HFF-Myc (cell line): ENCODE measurements around the gene CCDC192.
A peak's percentile ranks its signal among the peaks of the same experiment; 100 is the strongest.

Experiments used
- DNase-seq: peaks from one replicate; pipeline ENCODE4 v3.0.0-alpha.2; 2011; ENCODE audit warnings: low read depth; ENCODE audit errors: extremely low read depth
- H3K4me3 ChIP-seq: replicated peaks from 2 replicates; pipeline ENCODE4 v1.5.1; 2011; ENCODE audit warnings: low read depth, mild to moderate bottlenecking, control low read depth, low read length
- TF ChIP-seq, protein P1 (sequence below): IDR thresholded peaks from 2 replicates; pipeline ENCODE4 v1.5.1; 2012; ENCODE audit warnings: mild to moderate bottlenecking, low read depth, low read length, control low read depth; ENCODE audit errors: missing control alignments

CCDC192 gene

DNA sequence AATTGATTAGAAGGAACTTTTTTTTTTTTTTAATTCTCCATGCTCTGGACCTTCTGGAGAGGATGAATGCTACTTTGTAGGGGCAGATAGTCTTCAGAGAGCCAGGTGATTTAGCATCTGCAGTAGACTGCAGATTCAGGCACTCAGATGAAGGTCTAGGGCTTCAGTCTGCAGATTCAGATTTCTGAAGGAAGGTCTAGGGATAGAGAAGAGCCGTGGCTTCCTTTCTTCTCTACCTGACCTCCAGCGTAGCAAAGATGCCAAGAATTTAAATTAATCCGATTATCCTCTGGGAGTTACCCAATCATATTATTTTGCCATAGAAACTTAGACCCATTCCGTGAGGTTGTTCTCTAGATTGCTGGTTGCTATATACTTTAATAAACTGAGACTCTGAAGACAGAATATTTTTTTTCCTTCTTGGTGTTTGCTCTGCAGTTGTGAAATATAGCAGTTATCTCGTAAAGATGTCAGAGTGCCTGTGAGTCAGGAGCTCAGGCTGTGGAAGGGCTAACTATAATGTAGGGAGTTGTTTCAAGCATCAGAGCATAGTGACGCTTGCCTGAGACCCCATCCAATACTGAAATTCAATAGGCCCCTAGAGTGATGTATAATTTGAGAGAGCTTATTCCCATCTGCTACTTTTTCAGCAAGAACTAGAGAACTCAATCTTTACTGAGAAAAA, 247.7 kb downstream of the CCDC192 start:
- TF ChIP-seq, protein P1, sequence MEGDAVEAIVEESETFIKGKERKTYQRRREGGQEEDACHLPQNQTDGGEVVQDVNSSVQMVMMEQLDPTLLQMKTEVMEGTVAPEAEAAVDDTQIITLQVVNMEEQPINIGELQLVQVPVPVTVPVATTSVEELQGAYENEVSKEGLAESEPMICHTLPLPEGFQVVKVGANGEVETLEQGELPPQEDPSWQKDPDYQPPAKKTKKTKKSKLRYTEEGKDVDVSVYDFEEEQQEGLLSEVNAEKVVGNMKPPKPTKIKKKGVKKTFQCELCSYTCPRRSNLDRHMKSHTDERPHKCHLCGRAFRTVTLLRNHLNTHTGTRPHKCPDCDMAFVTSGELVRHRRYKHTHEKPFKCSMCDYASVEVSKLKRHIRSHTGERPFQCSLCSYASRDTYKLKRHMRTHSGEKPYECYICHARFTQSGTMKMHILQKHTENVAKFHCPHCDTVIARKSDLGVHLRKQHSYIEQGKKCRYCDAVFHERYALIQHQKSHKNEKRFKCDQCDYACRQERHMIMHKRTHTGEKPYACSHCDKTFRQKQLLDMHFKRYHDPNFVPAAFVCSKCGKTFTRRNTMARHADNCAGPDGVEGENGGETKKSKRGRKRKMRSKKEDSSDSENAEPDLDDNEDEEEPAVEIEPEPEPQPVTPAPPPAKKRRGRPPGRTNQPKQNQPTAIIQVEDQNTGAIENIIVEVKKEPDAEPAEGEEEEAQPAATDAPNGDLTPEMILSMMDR = no peak
- no peak overlapping the region for H3K4me3 ChIP-seq
- DNase-seq = no peak

GRCh38 chr5:127951791-127952190, 248.6 kb downstream of the CCDC192 start:
- TF ChIP-seq, protein P1 = no peak
- DNase-seq = no peak

DNA sequence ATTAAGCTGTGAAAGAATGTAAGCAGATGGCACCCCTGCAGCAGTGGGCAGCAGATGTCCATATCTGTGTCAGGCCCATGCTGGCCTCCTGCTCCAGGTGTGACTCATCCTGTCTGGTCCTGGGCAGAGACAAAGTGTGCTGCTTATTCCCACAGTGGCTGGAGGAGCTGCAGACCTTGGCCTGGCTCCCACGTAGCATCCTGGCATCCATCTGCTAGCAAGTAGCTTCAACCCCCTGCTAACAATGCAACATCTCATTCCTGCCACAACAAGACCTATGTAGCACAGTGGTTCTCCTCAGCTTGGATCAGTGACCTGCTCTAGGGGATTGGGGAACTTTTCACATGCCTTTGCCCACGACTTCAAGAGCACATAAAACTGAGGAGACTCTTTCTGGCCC, 254.0 kb downstream of the CCDC192 start:
- peak; percentile 75 for DNase-seq
- no peak overlapping the region for H3K4me3 ChIP-seq
- TF ChIP-seq, protein P1 = no peak

More at GRCh38 chr5:127951791-127952190, 248.6 kb downstream of the CCDC192 start:
- no peak overlapping the region for H3K4me3 ChIP-seq

DNA sequence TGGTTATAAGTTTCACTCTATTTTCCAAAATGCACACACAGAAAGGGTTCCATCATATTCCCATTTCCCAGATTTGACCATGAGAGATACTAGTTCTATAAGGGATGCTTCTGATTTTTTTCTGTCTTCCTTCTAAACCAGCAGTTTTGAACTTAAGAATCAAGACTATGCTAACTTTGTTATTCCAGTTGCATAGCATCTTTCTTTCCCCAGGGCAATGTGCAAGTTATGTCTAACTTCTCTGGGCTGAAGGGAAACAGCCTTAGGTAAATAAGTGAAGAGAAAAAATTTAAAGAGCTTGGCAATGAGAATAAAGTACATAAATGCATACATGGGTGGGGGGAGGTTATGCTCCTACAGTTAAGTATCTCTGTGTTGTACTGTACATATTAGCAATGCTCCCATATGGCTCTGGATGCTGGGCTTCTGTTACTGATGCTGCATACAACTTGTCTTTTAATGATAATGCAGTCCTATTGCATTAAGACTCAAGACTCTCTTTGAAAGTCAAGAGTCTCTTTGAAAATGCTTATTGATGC, 254.6 kb downstream of the CCDC192 start:
- TF ChIP-seq, protein P1 = no peak
- DNase-seq = no peak
- H3K4me3 ChIP-seq = no peak overlapping the region

DNA sequence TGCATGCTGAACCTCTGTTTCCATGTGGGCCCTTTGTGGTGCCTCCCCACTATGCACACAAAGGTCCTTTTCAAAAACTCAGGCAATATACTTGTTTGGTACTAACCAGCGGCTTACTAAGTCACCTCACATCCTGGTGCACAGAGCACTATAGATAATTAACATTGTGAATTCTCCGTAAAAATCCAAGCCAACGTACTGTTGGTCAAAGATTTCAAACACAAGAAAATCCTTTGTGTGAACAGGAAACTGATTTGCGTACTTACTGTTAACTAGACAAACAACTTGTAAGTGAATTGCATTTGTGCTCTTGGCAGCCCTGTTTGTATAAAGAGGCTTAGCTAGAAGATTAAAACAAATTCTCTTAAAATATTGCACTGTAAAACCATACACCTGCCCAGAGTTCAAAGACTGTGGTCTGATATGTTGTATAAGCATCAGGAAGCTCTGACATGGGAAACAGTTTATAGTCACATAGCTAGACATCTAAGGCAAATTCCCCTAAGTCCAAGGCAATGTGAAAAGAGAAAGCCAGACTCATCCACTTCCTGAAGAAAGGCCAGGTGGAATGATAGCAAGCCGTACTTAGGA, 255.3 kb downstream of the CCDC192 start:
- TF ChIP-seq, protein P1 = no peak
- DNase-seq = no peak
- no peak overlapping the region for H3K4me3 ChIP-seq

DNA sequence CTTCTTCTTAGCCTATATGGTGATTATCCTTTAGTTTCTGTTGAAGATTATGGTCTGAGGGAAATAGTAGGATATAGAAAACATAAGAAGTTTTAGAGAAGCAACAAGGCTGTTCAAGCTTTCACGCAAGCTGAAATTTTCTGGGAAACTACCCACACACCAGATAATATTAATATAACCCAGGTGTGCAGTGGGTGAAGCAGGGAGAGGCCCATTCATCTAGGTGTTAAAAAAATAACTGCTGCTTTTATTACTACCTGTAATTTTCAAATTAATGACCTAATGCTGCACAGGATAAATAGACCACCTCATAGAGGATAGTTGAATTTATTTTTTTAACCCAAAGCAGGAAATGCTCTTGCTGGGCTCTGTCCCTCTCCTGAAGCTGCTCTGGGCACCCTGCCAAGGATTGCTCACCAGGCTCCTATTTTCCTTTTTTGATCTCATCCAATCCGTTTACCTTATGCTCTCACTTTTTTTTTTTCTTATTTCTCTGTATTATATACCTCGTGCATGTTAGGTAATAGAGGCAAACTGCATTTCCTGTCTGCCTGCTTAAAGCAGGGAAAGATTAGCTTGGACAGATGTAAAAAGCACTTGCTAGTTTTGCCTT, 256.1 kb downstream of the CCDC192 start:
- DNase-seq = peak; percentile 75
- H3K4me3 ChIP-seq = no peak overlapping the region

More for the DNA sequence above, 256.1 kb downstream of the CCDC192 start:
- TF ChIP-seq, protein P1 = no peak
